ENCODE data around the gene ZNF414. TPM values are rescaled to one million over a fixed set of nuclear protein-coding genes. Genes with fewer than 3 reads are reported as not detected.

ZNF414 gene
- total and polyA plus RNA-seq, 11 donors = 5.6 to 26.6 (median 14.8) TPM

DNA sequence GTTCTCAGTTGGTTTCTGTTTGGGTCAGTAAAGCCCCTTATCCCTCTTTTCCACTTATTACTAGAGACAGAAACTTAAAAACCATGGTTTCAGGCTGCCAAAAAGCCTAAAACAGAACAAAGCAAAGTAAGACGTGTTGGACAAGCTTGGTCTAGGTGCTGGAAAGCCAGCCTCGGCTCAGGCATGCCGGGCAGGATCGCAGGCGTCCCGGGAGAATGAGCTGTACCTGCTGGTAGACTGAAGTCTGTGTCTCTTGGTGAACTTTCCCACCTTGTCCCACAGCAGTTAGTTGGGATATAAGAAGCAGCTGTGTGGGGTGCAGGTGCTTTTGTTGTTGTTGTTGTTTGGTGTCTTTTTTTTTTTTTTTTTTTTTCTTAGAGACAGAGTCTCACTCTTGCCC lies 32.4 kb downstream of the ZNF414 start:
- Histone ChIP-seq H3K36me3 (peaks cover 4 to 92% (median 81%) of the 10 kb centered on the region in 9 donors), H3K9me3 (no peaks in the 10 kb centered on the region), H3K4me3 (no peak overlapping the region), H3K4me1 (peaks cover 0 to 64% (median 32%) of the 10 kb centered on the region in 12 donors), H3K27ac (no peak overlapping the region), H3K27me3 (no peaks in the 10 kb centered on the region)
- no peak for ATAC-seq
- intact Hi-C loops (cut with DNase I) = no loop called here
- no peak for DNase-seq
- 62 to 69% (median 64%) methylated on average over 6 of the region's 6 CpGs for WGBS, 4 donors
- no peak for TF ChIP-seq POLR2A (IDR thresholded peaks at IDR 0.05)
- TF ChIP-seq, protein P1, sequence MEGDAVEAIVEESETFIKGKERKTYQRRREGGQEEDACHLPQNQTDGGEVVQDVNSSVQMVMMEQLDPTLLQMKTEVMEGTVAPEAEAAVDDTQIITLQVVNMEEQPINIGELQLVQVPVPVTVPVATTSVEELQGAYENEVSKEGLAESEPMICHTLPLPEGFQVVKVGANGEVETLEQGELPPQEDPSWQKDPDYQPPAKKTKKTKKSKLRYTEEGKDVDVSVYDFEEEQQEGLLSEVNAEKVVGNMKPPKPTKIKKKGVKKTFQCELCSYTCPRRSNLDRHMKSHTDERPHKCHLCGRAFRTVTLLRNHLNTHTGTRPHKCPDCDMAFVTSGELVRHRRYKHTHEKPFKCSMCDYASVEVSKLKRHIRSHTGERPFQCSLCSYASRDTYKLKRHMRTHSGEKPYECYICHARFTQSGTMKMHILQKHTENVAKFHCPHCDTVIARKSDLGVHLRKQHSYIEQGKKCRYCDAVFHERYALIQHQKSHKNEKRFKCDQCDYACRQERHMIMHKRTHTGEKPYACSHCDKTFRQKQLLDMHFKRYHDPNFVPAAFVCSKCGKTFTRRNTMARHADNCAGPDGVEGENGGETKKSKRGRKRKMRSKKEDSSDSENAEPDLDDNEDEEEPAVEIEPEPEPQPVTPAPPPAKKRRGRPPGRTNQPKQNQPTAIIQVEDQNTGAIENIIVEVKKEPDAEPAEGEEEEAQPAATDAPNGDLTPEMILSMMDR (IDR thresholded peaks at IDR 0.05) = no peak

DNA sequence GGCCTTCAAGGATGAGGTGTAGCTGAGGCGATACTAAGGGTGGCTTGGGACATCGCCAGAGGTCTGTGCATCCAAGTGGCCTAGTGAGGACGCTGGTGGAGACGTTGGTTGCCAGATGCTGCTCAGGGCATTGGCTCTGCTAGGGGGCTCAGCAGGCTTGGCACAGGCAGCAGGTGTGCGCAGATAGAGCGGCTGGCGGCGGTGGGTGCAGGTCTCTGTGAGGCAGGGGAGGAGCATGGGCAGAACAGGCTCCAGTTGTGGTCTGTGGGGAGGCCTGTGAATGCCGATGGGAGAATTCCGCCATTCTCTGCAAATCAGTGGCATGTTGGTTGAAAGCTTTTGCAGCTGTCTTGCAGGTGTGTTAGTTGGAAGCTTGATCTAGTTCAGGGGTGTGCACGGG lies 32.8 kb downstream of the ZNF414 start:
- TF ChIP-seq, protein P1 (IDR thresholded peaks at IDR 0.05) = no peak
- no peak for TF ChIP-seq POLR2A (IDR thresholded peaks at IDR 0.05)
- ATAC-seq (peak in 2 of 4 donors; percentile 33 to 39), DNase-seq (peak in 2 of 5 donors; percentile 48 to 56)
- Histone ChIP-seq H3K9me3 (no peaks in the 10 kb centered on the region), H3K4me3 (no peak overlapping the region), H3K4me1 (peaks cover 0 to 64% (median 35%) of the 10 kb centered on the region in 12 donors), H3K36me3 (peaks cover 4 to 92% (median 81%) of the 10 kb centered on the region in 9 donors), H3K27ac (no peak overlapping the region), H3K27me3 (no peaks in the 10 kb centered on the region)
- WGBS, 4 donors = 55 to 70% (median 62%) methylated on average over 10 to 11 of the region's 11 CpGs
- intact Hi-C loops (cut with DNase I) = no loop called here

DNA sequence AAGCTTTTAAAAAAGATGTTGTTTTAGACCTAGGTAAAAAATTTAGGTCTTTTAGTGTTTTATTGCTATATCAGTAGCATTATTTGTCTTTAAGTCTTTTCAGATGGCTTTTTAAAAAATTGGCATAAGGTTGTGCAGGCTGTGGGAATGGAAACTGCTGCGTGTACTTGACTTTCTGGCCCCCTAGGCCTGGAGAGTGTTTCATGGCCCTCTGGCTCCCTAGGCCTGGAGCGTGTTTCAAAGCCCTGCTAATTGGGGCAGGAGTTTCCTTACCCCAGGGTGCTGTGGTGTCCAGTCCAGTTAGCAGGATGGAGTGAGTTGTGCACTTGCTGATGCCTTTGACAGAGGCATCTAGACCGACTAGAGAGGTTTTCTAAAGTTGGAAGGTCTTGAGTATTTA lies 35.4 kb downstream of the ZNF414 start:
- intact Hi-C loops (cut with DNase I) = no loop called here
- no peak for DNase-seq
- Histone ChIP-seq H3K4me1 (peaks cover 0 to 63% (median 37%) of the 10 kb centered on the region in 12 donors), H3K4me3 (no peak overlapping the region), H3K36me3 (peaks cover 4 to 94% (median 82%) of the 10 kb centered on the region in 9 donors), H3K27me3 (no peaks in the 10 kb centered on the region), H3K27ac (peak overlapping the region in 1 of 12 donors; percentile 3), H3K9me3 (no peaks in the 10 kb centered on the region)
- TF ChIP-seq, protein P1 (IDR thresholded peaks at IDR 0.05) = no peak
- no peak for TF ChIP-seq POLR2A (IDR thresholded peaks at IDR 0.05)
- 43 to 52% (median 48%) methylated on average over 3 of the region's 3 CpGs for WGBS, 4 donors
- ATAC-seq = no peak

DNA sequence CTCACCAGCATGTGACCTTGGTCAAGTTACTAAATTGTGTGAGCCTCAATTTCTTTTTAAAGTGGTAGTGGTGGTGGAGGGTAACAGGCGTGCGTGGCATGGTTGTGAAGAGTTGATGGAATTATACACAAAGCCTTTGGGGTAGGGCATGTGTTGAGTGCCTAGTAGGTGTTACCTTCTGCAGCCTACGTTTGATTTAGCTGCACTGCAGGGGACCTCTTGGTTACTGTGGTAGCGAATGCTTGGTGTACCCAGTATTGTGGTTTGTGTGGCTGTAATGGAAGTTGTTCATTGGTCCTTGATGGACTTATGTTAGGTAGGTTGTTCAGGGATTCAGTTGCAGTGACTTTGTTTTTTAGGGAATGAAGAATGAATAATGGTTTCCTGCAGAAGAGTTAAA lies 36.1 kb downstream of the ZNF414 start:
- ATAC-seq (no peak), DNase-seq (no peak)
- Histone ChIP-seq H3K36me3 (peaks cover 4 to 94% (median 82%) of the 10 kb centered on the region in 9 donors), H3K4me3 (no peak overlapping the region), H3K9me3 (no peaks in the 10 kb centered on the region), H3K4me1 (peaks cover 0 to 63% (median 38%) of the 10 kb centered on the region in 12 donors), H3K27me3 (no peaks in the 10 kb centered on the region), H3K27ac (peak overlapping the region in 1 of 12 donors; percentile 3)
- WGBS, 4 donors = 74 to 79% (median 77%) methylated on average over 4 of the region's 4 CpGs
- intact Hi-C loops (cut with DNase I) = no loop called here
- TF ChIP-seq POLR2A (IDR thresholded peaks at IDR 0.05) = no peak
- TF ChIP-seq, protein P1 (IDR thresholded peaks at IDR 0.05) = no peak

All from heart left ventricle (tissue), 16 donors.